WI38 (cell line): ENCODE results near the gene CELF4.

Source experiments
- H3K4me3 ChIP-seq: 2 replicates; pipeline ENCODE4 v1.5.1; 2011; ENCODE audit warnings: low read depth, mild to moderate bottlenecking, control low read depth, low read length
- CTCF ChIP-seq: IDR thresholded peaks from 2 replicates; pipeline ENCODE4 v1.5.1; 2012; ENCODE audit warnings: low read depth, mild to moderate bottlenecking, control low read depth, low read length

The CELF4 gene

GRCh38 chr18:37253394-37254235, 312.0 kb downstream of the CELF4 start:
- H3K4me3 ChIP-seq: no peak overlapping the region
- TF ChIP-seq CTCF: no peak

- H3K4me3 ChIP-seq: no peak overlapping the region
- no peak for TF ChIP-seq CTCF
These were observed 312.7 kb downstream of the CELF4 start for GRCh38 chr18:37252854-37253393.

GRCh38 chr18:37252342-37252741, 313.3 kb downstream of the CELF4 start:
- H3K4me3 ChIP-seq: no peak overlapping the region
- no peak for TF ChIP-seq CTCF

- no peak overlapping the region for H3K4me3 ChIP-seq
- no peak for TF ChIP-seq CTCF
These were observed 313.9 kb downstream of the CELF4 start for GRCh38 chr18:37251679-37252078.

- no peak overlapping the region for H3K4me3 ChIP-seq
- no peak for TF ChIP-seq CTCF
These were observed 315.5 kb downstream of the CELF4 start for GRCh38 chr18:37249895-37250618.

- TF ChIP-seq CTCF: no peak
- H3K4me3 ChIP-seq: no peak overlapping the region
These were observed 316.3 kb downstream of the CELF4 start for GRCh38 chr18:37249171-37249886.
